UCSD-AML1 (cell line): ENCODE results near the gene CHCHD2.
"Not testable (repeated sequence)": the region's sequence is repeated elsewhere in the genome, so short reads cannot be mapped to it uniquely, and the experiment has no call there.

Experiments used
- DNase-seq: peaks from one replicate; lab custom pipeline; 2025; ENCODE audit not compliant: unreplicated experiment; lab: John Stamatoyannopoulos, UW

CHCHD2 gene

DNA sequence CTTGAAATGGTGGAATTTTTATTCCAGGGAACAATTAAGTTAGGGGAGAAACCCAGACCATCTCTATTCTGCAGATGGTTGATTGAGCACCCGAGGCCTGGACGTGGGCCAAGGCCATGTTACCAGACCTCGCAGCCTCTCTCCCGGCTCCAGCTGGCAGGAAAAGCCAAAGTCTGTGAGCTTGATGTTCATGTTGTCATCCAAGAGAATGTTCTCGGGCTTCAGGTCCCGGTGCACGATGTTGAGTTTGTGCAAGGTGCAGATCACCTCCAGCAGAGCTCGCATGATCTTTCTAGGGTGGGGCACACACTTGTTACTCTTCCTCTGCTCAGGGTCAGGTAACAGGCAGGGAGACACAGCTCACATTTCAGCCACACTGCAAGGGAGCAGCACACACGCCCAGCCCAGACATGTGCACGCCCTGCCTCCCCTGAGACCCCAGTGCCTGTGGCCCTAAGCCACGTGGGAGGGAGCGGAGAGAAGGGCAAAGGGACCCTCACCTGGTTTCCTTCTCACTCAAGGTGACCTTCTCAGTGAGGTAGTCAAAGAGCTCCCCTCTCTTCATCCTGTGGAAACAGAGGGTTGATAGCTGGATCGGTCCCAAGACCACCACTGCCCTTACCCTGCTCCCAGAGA lies 23.0 kb downstream of the CHCHD2 start:
- DNase-seq: no peak

DNA sequence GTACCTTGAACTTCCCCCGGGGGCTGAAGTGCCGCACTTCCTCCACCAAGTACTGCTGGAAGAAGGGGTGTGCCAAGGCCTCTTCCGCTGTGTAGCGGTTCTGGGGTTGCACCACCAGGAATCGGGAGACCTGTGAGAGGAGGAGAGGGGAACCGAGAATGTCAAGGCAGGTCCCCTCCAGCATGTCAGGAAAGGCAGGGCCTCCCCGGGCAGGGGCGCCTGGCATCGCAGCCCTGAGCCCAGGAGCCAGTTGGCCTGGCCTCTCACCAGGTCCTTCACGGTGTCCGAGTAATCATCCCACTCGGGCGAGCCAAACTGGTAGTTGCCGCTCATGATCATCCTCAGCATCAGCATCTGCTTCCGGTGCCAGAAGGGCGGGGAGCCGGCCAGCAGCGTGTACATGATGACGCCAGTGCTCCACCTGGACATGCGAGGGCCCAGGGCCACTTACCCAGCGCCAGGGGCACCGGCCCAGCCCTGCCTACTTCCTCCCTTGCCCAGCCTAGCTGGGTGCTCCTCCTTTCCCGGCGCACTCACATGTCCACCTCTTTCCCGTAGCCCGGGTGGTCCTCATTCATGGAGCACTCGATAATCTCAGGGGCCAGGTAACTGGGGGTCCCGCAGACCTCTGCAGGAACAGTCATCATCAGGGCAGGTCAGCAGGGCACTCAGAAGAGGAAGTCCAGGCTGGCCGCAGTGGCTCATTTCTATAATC lies 24.5 kb downstream of the CHCHD2 start:
- DNase-seq: no peak

DNA sequence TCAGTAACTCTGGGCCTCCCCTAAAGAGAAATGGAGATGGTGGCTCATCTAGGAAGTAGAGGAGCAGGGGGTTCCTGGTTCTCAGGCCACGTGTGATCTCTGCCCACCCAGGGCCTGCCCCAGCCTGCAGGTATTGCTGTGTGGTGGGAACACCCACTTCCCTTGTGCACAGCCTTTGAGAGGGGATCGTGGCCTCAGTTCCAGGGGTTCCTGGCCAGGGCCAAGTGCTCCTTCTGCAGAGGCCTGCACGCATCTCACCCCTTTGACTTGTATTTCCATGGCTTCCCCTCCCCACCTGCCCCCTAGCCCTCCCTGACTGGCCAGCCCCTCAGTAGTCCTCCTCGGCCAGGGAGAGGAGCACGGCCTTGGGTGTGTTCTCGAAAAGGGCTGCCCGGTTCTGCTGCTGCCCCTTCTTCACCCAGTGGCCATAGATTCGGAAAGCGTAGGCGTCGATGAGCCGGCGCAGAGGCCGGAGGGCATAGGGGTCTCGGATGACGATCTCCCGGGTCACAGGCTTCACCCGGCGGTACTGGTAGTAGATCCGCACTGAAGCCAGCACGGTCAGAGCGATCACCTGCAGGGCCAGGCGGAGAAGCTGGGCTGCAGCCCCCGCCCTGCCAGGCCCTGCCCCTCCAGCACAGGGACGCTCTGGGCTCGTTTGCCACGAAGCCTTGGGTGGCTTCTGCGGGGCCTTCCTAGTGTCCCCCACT lies 25.4 kb downstream of the CHCHD2 start:
- not testable (repeated sequence) for DNase-seq

DNA sequence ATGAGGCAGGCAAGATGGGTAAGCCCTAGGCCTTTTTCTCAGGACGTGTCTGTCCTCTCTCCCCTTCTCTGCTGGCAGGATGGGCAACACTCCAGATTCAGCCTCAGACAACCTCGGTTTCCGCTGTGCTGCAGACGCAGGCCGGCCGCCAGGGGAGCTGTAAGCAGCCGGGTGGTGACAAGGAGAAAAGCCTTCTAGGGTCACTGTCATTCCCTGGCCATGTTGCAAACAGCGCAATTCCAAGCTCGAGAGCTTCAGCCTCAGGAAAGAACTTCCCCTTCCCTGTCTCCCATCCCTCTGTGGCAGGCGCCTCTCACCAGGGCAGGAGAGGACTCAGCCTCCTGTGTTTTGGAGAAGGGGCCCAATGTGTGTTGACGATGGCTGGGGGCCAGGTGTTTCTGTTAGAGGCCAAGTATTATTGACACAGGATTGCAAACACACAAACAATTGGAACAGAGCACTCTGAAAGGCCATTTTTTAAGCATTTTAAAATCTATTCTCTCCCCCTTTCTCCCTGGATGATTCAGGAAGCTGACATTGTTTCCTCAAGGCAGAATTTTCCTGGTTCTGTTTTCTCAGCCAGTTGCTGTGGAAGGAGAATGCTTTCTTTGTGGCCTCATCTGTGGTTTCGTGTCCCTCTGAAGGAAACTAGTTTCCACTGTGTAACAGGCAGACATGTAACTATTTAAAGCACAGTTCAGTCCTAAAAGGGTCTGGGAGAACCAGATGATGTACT lies 26.7 kb downstream of the CHCHD2 start:
- no peak for DNase-seq

DNA sequence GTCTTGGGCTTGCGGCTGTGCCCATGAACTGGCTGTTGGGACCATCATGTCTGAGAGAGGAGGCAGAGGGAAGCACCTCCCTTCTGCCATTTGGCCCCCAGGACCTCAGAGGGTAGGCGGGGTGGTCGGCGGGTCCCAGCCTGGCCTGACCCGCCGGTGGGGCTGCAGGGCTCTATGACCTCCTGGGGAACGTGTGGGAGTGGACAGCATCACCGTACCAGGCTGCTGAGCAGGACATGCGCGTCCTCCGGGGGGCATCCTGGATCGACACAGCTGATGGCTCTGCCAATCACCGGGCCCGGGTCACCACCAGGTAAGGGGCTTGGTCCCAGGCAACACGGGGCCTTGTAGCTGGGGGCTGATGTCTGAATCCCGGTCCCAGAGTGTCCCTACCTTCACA lies 28.1 kb downstream of the CHCHD2 start:
- no peak for DNase-seq

DNA sequence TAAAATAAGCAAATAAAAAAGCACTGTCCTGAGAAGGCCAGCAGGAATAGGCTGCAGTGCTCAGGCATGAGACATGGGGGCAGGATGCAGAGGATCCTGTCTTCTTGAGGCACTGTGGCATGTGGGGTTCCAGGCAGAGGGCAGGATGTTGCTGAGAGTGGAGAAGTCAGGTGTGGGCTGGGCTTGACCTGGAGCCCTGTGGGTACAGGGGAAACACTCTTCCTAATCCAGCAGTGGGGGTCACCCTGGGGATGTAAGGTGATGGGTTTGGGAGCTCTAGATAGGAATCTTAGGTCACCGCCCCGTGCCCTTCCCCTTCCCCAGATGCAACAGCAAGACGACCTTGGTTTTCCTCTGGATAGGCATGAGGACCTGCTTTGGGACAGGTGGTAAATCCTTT lies 28.6 kb downstream of the CHCHD2 start:
- DNase-seq: no peak

DNA sequence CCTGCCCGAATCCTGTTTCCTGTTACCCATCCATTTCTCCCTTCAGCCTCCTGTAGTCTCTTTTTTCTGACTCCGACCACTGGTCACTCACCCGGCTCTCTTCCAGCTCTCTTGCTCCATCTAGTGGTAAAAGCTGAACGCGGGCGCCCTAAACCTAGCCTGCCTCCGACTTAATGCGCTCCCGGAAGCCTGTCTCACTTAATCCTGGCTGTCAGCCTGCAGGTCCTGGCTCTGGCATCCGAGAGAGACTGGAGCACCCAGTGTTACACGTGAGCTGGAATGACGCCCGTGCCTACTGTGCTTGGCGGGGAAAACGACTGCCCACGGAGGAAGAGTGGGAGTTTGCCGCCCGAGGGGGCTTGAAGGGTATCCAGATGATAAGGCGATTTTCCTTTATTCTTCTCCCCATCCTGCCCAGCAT lies 31.9 kb downstream of the CHCHD2 start:
- DNase-seq: peak; percentile 53

DNA sequence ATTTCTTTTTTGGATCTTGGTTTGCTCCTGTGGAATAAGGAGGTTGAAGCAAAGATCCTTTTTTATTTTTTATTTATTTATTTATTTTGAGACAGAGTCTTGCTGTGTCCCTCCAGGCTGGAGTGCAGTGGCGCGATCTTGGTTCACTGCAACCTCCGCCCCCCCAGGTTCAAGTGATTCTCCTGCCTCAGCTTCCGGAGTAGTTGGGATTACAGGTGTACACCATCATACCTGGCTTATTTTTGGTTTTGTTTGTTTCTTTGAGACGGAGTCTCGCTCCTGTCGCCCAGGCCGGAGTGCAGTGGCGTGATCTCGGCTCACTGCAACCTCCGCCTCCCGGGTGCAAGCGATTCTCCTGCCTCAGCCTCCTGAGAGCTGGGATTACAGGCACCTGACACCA lies 39.9 kb downstream of the CHCHD2 start:
- DNase-seq: not testable (repeated sequence)

DNA sequence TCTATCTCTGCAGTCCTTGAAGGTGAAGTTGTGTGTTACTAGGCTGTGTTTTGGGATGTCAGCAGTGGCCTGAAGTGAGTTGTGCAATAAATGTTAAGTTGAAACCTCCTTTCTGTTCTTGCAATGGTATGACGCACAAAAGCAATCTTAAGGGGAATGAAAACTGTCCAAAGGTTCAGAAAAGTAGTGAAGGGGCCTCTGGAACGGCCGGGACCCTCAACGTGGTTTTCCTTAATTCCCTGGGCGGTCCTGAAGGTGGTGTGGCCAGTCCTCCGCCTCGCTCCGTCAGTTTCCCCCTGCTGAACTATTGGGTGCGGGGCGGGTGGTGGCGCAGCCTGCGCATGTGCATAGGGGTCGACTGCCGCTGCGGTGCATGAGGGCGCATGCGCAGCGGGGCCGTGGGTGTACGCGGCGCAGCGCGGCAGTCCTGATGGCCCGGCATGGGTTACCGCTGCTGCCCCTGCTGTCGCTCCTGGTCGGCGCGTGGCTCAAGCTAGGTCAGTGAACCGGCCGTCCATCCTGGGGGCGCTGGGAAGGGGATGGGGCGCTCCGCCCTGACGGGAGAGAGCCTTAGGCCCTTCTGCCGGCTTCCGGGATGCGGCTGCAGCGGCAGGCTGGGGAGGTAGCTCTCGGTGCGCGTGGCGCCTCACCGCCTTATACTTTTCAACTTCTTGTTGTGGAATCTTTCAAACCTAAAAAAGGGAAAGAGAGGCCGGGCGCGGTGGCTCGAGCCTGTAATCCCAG lies 42.2 kb downstream of the CHCHD2 start, which contains the start of gene SUMF2:
SUMF2 (plus strand) TSS at position 405 of the 744 bp plus-strand sequence; CDS start at position 431, 26 bp downstream.
- peak; percentile 86 for DNase-seq

DNA sequence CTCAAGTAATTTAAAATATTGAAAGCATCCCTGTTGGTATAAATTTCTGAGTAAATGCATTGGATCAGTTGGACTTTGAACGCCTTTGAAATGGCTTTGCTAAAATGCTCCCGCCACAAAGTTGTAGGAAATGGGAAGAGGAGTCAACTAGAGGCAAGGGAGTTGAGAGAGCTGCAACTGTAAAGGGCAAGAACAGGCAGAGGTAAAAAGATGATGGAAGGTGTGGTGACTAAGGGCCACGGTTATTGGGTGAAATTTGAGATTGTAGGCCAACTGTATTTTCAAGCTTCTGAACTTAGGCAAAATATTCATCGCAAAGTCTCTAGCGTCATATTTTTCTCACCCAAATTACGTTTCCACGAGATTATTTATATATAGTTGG lies 42.8 kb downstream of the CHCHD2 start:
- no peak for DNase-seq

DNA sequence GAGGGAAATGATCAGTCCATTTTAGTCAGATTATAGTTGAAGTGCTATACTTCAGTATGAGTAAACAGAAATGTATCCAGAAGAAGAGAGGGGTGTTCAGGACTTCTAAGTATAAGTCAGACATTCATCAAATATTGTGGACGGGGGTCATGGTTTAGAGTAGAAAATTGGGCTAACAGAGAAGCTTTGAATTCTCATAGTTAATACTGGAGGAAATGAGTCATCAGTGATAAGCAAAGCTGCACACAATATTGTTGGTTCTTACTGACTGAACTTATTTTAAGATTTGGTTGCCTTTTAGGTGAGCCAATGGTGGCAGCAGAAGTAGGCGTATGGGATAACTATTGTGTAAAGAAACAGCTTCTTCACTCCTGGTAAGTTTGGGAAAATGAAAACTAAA lies 43.9 kb downstream of the CHCHD2 start:
- DNase-seq: no peak

DNA sequence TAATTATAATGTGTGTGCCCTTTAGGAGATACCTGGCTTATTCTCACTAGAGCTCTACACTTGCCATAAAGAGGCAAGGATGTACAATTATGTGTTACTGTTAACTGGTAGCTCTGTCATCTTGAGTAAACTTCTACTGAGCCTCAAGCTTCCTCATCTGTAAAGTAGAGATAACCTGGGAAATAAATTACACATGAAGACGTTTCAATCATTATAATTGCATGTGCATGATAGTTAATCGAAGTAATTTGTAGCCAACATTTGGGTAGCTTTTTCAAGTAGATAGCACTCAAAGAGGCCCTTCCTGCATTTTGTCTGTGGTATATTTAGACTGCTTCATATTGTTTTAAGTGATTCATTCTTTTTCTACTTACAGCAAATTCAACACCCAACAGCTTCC lies 52.3 kb downstream of the CHCHD2 start:
- no peak for DNase-seq

DNA sequence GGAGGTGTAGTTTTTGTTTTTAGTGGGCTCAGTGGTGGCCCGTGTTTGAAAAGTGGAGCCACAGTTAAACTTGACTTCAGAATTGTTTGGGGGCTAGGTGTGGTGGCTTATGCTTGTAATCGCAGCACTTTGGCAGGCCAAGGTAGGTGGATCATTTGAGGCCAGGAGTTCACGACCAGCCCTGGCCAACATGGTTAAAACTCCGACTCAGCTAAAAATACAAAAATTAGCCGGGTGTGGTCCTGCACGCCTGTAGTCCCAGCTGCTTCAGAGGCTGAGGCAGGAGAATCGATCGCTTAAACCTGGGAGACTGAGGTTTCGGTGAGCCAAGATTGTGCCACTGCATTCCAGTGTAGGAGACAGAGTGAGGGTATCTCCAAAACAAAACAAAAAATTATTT lies 52.9 kb downstream of the CHCHD2 start:
- no peak for DNase-seq
